Spleen (tissue), 7 donors: ENCODE data around the gene RAMP3.

Source experiments
- POLR2A ChIP-seq, 3 donors: fragments of 450-650 bp; IDR thresholded peaks; one replicate each; pipeline ENCODE4 v1.5.1; 2017; ENCODE audit warnings: antibody characterized with exemption in 3 of 3, mild to moderate bottlenecking in 1 of 3
- POLR2AphosphoS5 ChIP-seq, 3 donors: sonication (generic); formaldehyde crosslinking; IDR thresholded peaks; one replicate each; pipeline ENCODE4 v1.5.1; 2017; ENCODE audit warnings: antibody characterized with exemption in 3 of 3
- TF ChIP-seq, protein P1 (sequence below), 11 experiments: fragments of 200-600 bp in 7 of 11; fragments of 450-650 bp in 4 of 11; sonication (generic) in 4 of 11; IDR thresholded peaks in 8 of 11; conservative IDR thresholded peaks in 3 of 11; 1 replicate in 7 of 11; 2 replicates in 4 of 11; pipeline versions ENCODE4 v1.4.0 to v1.8.0; 2016 to 2021; ENCODE audit warnings: antibody characterized with exemption in 11 of 11, inconsistent platforms in 4 of 11, mild to moderate bottlenecking in 1 of 11
- donor health status: DM: no; HTN: no; CAD: no; lungs with moderate emphysema.
- donor health status: DM: no; HTN: no; CAD: no.
- donor health status: DM: no; HTN: no; CAD: no.

GRCh38 chr7:45203459-45203858, 45.9 kb downstream of the RAMP3 start:
- TF ChIP-seq, protein P1, sequence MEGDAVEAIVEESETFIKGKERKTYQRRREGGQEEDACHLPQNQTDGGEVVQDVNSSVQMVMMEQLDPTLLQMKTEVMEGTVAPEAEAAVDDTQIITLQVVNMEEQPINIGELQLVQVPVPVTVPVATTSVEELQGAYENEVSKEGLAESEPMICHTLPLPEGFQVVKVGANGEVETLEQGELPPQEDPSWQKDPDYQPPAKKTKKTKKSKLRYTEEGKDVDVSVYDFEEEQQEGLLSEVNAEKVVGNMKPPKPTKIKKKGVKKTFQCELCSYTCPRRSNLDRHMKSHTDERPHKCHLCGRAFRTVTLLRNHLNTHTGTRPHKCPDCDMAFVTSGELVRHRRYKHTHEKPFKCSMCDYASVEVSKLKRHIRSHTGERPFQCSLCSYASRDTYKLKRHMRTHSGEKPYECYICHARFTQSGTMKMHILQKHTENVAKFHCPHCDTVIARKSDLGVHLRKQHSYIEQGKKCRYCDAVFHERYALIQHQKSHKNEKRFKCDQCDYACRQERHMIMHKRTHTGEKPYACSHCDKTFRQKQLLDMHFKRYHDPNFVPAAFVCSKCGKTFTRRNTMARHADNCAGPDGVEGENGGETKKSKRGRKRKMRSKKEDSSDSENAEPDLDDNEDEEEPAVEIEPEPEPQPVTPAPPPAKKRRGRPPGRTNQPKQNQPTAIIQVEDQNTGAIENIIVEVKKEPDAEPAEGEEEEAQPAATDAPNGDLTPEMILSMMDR (IDR thresholded peaks at IDR 0.05 in 8 of 11, conservative IDR thresholded peaks at IDR 0.05 in 3 of 11): no peak
- TF ChIP-seq POLR2AphosphoS5 (IDR thresholded peaks at IDR 0.05) (no peak), POLR2A (IDR thresholded peaks at IDR 0.05) (no peak)
